GM12875 (cell line): ENCODE data around the gene OBSCN.

ENCODE experiments used
- H3K4me3 ChIP-seq: one replicate; pipeline ENCODE4 v1.5.1; 2011; ENCODE audit warnings: low read depth, low read length, control low read depth
- CTCF ChIP-seq: IDR thresholded peaks from 2 replicates; pipeline ENCODE4 v1.5.1; 2011; ENCODE audit warnings: low read depth, mild to moderate bottlenecking, control low read depth, inconsistent platforms, low read length, moderate library complexity, borderline replicate concordance; ENCODE audit not compliant: insufficient read depth

OBSCN gene

GRCh38 chr1:228295201-228295600 lies 87.4 kb downstream of the OBSCN start:
- no peak for TF ChIP-seq CTCF
- no peak overlapping the region for H3K4me3 ChIP-seq

GRCh38 chr1:228295981-228296380 lies 88.1 kb downstream of the OBSCN start:
- no peak overlapping the region for H3K4me3 ChIP-seq
- TF ChIP-seq CTCF: no peak

- H3K4me3 ChIP-seq: no peak overlapping the region
- no peak for TF ChIP-seq CTCF
Measured at GRCh38 chr1:228297242-228297641, 89.4 kb downstream of the OBSCN start.

- TF ChIP-seq CTCF: no peak
- H3K4me3 ChIP-seq: no peak overlapping the region
Measured at GRCh38 chr1:228297822-228298221, 90.0 kb downstream of the OBSCN start.

GRCh38 chr1:228298471-228298870 lies 90.6 kb downstream of the OBSCN start:
- no peak for TF ChIP-seq CTCF
- H3K4me3 ChIP-seq: no peak overlapping the region

- no peak for TF ChIP-seq CTCF
- H3K4me3 ChIP-seq: no peak overlapping the region
Measured at GRCh38 chr1:228299211-228299610, 91.4 kb downstream of the OBSCN start.

GRCh38 chr1:228299901-228300300 lies 92.1 kb downstream of the OBSCN start:
- no peak overlapping the region for H3K4me3 ChIP-seq
- TF ChIP-seq CTCF: no peak
